Adrenal gland (tissue), 12 donors: ENCODE data around the gene DCP2. TPM values are rescaled to one million over a fixed set of nuclear protein-coding genes. Genes with fewer than 3 reads are reported as not detected.

Source experiments
- DNase-seq, 7 donors: peaks; one replicate each; pipeline ENCODE4 v3.0.0-alpha.2; 2019 to 2020
- H3K27ac ChIP-seq, 5 donors: fragments of 200-600 bp; sonication (generic) in 4 of 5; 1 replicate in 3 of 5; 2 replicates in 2 of 5; pipeline versions ENCODE4 v1.5.1 to v1.8.0; 2016 to 2020; ENCODE audit warnings: mild to moderate bottlenecking in 1 of 5
- H3K27me3 ChIP-seq: fragments of 200-600 bp; 2 replicates; pipeline ENCODE4 v1.8.0; 2021
- H3K36me3 ChIP-seq, 2 donors: fragments of 200-600 bp; replicated peaks in 1 of 2; 1 replicate in 1 of 2; 2 replicates in 1 of 2; pipeline versions ENCODE4 v1.5.1 to v1.8.0; 2018 to 2022
- H3K4me1 ChIP-seq, 2 donors: fragments of 200-600 bp; replicated peaks in 1 of 2; 1 replicate in 1 of 2; 2 replicates in 1 of 2; pipeline versions ENCODE4 v1.5.1 to v1.8.0; 2018 to 2021
- H3K4me3 ChIP-seq, 4 donors: fragments of 200-600 bp; sonication (generic) in 3 of 4; one replicate each; pipeline ENCODE4 v1.5.1; 2016 to 2018
- H3K9me3 ChIP-seq, 3 donors: fragments of 200-600 bp; sonication (generic) in 1 of 3; replicated peaks in 1 of 3; 1 replicate in 2 of 3; 2 replicates in 1 of 3; pipeline versions ENCODE4 v1.5.1 to v1.8.0; 2016 to 2021
- POLR2A ChIP-seq, 2 donors: fragments of 450-650 bp; IDR thresholded peaks; one replicate each; pipeline ENCODE4 v1.6.1; 2017; ENCODE audit warnings: antibody characterized with exemption in 2 of 2, mild to moderate bottlenecking in 2 of 2, moderate library complexity in 1 of 2
- WGBS, 4 donors: extraction: QIAGEN DNeasy Blood & Tissue Kit in 2 of 4; methylation state at CpG; one replicate each; pipeline versions ENCODE4 v1.1.5 to v1.1.7; 2013 to 2017; 5-methylcytosine and 5-hydroxymethylcytosine counted together
- intact Hi-C, 2 donors: fragments of 100-400 bp; cut with DNase I; formaldehyde crosslinking; loops; one replicate each; pipeline versions ENCODE4 v1.14.1 to v1.15.0; 2022 to 2023
- polyA plus RNA-seq, 3 donors: library from polyadenylated mRNA; stranded (reverse); fragments of 200-250 nt in 2 of 3; fragments of 350-450 nt in 1 of 3; fragmentation: Illumina TruSeq in 1 of 3; extraction: RNeasy Lipid Tissue Mini Kit (QIAGEN cat#74804) in 1 of 3; gene quantifications; one replicate each; pipeline ENCODE4 v1.2.3, GENCODE V29; 2013 to 2014
- total RNA-seq, 9 donors: library from RNA; depleted of rRNA in 4 of 9; stranded (reverse); fragments of >200 nt in 4 of 9; fragments of 120-200 nt in 1 of 9; fragmentation: NEBNext Ultra II Directional in 1 of 9; extraction: Animal tissue kit (Norgen Biotek cat#: 25700) in 1 of 9; gene quantifications; one replicate each; pipeline versions ENCODE4 v1.1.0 to v1.2.4, GENCODE V29; 2013 to 2023
- TF ChIP-seq, protein P1 (sequence below), 6 experiments: fragments of 450-650 bp in 4 of 6; fragments of 200-600 bp in 2 of 6; sonication (generic) in 1 of 6; IDR thresholded peaks; 1 replicate in 5 of 6; 2 replicates in 1 of 6; pipeline versions ENCODE4 v1.5.1 to v1.8.0; 2016 to 2021; ENCODE audit warnings: antibody characterized with exemption in 6 of 6, mild to moderate bottlenecking in 2 of 6, moderate library complexity in 1 of 6
- donor health status: healthy with polysubstance abuse.
- donor health status: Bipolar disorder and iron deficiency.
- donor health status: DM: yes; HTN: yes; CAD: no.
- donor health status: DM: no; HTN: no; CAD: no.
- donor health status: DM: no; HTN: no; CAD: no.
- donor health status: DM: yes; HTN: yes; CAD: no.

Gene DCP2
- total and polyA plus RNA-seq, 12 donors = 7.0 to 66.4 (median 39.6) TPM

GRCh38 chr5:112996830-112997374, 20.3 kb downstream of the DCP2 start:
- Histone ChIP-seq H3K4me3 (no peak overlapping the region), H3K36me3 (no peaks in the 10 kb centered on the region), H3K9me3 (no peaks in the 10 kb centered on the region), H3K27ac (no peak overlapping the region), H3K27me3 (no peaks in the 10 kb centered on the region), H3K4me1 (peaks cover 0 to 3% of the 10 kb centered on the region in 2 donors)
- DNase-seq = no peak
- intact Hi-C loops = loop anchor here (5.0 kb wide), 2 partner anchors 380 to 610 kb away; no protein-coding TSS in a partner anchor
- 85 to 86% (median 85%) methylated on average over 4 of the region's 4 CpGs for WGBS, 4 donors
- TF ChIP-seq, protein P1, sequence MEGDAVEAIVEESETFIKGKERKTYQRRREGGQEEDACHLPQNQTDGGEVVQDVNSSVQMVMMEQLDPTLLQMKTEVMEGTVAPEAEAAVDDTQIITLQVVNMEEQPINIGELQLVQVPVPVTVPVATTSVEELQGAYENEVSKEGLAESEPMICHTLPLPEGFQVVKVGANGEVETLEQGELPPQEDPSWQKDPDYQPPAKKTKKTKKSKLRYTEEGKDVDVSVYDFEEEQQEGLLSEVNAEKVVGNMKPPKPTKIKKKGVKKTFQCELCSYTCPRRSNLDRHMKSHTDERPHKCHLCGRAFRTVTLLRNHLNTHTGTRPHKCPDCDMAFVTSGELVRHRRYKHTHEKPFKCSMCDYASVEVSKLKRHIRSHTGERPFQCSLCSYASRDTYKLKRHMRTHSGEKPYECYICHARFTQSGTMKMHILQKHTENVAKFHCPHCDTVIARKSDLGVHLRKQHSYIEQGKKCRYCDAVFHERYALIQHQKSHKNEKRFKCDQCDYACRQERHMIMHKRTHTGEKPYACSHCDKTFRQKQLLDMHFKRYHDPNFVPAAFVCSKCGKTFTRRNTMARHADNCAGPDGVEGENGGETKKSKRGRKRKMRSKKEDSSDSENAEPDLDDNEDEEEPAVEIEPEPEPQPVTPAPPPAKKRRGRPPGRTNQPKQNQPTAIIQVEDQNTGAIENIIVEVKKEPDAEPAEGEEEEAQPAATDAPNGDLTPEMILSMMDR (IDR thresholded peaks at IDR 0.05) = no peak
- TF ChIP-seq POLR2A (IDR thresholded peaks at IDR 0.05) = no peak

GRCh38 chr5:112998296-112998695, 21.7 kb downstream of the DCP2 start:
- WGBS, 4 donors = 90 to 94% (median 92%) methylated on average over 4 of the region's 4 CpGs

DNA sequence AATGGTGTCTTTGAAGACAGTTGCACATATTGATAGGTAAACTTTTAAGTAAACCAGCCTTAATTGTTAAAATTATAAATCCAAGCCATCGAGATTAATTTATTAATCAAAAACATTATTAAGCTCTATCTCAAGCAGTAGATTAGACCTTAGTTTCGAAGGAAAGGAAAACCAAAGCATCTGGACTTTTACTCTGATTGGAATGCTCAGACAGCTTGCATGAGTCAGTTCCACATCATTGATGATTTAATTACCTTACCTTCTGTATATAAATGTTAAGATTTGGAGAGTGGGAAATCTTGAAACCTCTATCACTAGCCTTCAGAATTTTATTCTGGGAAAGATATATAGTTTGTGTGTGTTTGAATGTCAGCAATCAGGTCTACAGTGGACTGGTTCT, 23.9 kb downstream of the DCP2 start:
- Histone ChIP-seq H3K4me1 (peaks cover 8 to 10% of the 10 kb centered on the region in 2 donors), H3K27ac (no peak overlapping the region), H3K27me3 (no peaks in the 10 kb centered on the region), H3K4me3 (no peak overlapping the region), H3K36me3 (peaks cover 0 to 14% of the 10 kb centered on the region in 2 donors), H3K9me3 (no peaks in the 10 kb centered on the region)
- DNase-seq = no peak
- intact Hi-C loops = loop anchor here in 1 of 2 donors (10.0 kb wide), 2 partner anchors 334 to 594 kb away; no protein-coding TSS in a partner anchor
- 68 to 87% (median 79%) methylated on average over 2 of the region's 2 CpGs for WGBS, 4 donors
- TF ChIP-seq, protein P1 (IDR thresholded peaks at IDR 0.05) = no peak
- TF ChIP-seq POLR2A (IDR thresholded peaks at IDR 0.05) = no peak

More at GRCh38 chr5:112998296-112998695, 21.7 kb downstream of the DCP2 start:
- H3K36me3 ChIP-seq = peaks cover 0 to 9% of the 10 kb centered on the region in 2 donors
- no peak for DNase-seq
- peaks cover 8 to 10% of the 10 kb centered on the region in 2 donors for H3K4me1 ChIP-seq
- H3K27ac ChIP-seq = no peak overlapping the region
- no peak overlapping the region for H3K4me3 ChIP-seq
- H3K9me3 ChIP-seq = no peaks in the 10 kb centered on the region
- no peaks in the 10 kb centered on the region for H3K27me3 ChIP-seq
- intact Hi-C loops = loop anchor here (5.0 kb wide), 2 partner anchors 379 to 609 kb away; no protein-coding TSS in a partner anchor
- no peak for TF ChIP-seq POLR2A (IDR thresholded peaks at IDR 0.05)
- TF ChIP-seq, protein P1 (IDR thresholded peaks at IDR 0.05) = no peak

GRCh38 chr5:113002423-113002822, 25.8 kb downstream of the DCP2 start:
- no peak for TF ChIP-seq POLR2A (IDR thresholded peaks at IDR 0.05)
- TF ChIP-seq, protein P1 (IDR thresholded peaks at IDR 0.05) = no peak
- peak in 5 of 7 donors; percentile 29 to 53 (median 41) for DNase-seq
- H3K27me3 ChIP-seq = no peaks in the 10 kb centered on the region
- WGBS, 4 donors = 60 to 77% (median 71%) methylated on average over 5 of the region's 5 CpGs
- H3K4me1 ChIP-seq = peaks cover 7 to 8% of the 10 kb centered on the region in 2 donors
- peaks cover 0 to 14% of the 10 kb centered on the region in 2 donors for H3K36me3 ChIP-seq
- H3K9me3 ChIP-seq = no peaks in the 10 kb centered on the region
- H3K27ac ChIP-seq = no peak overlapping the region
- intact Hi-C loops = loop anchor here in 1 of 2 donors (10.0 kb wide), 2 partner anchors 332 to 592 kb away; no protein-coding TSS in a partner anchor
- H3K4me3 ChIP-seq = no peak overlapping the region
